ENCODE results near the gene GRID2.
A peak's percentile ranks its signal among the peaks of the same experiment; 100 is the strongest.
"Not testable (repeated sequence)": the region's sequence is repeated elsewhere in the genome, so short reads cannot be mapped to it uniquely, and the experiment has no call there.

GRID2 gene

GRCh38 chr4:92268642-92269041 is 35.1 kb upstream of the GRID2 start:
- no peak for ATAC-seq
- TF ChIP-seq ISL1 (CRISPR knock-in tag; IDR thresholded peaks at IDR 0.05) (no peak), ZNF565 (CRISPR knock-in tag; conservative IDR thresholded peaks at IDR 0.05; ENCODE audit: low read depth) (no peak), ZFP3 (CRISPR knock-in tag; IDR thresholded peaks at IDR 0.05) (no peak), ESRRG (CRISPR knock-in tag; IDR thresholded peaks at IDR 0.05) (no peak), GLIS3 (CRISPR knock-in tag; IDR thresholded peaks at IDR 0.05) (no peak), TCF4 (CRISPR knock-in tag; IDR thresholded peaks at IDR 0.05; ENCODE audit: borderline replicate concordance) (no peak), TSHZ2 (CRISPR knock-in tag; IDR thresholded peaks at IDR 0.05) (no peak), OSR1 (CRISPR knock-in tag; IDR thresholded peaks at IDR 0.05) (no peak), PPARA (CRISPR knock-in tag; IDR thresholded peaks at IDR 0.05; ENCODE audit: borderline replicate concordance) (no peak), ZFP30 (CRISPR knock-in tag; IDR thresholded peaks at IDR 0.05) (no peak), POU6F1 (CRISPR knock-in tag; IDR thresholded peaks at IDR 0.05; ENCODE audit: borderline replicate concordance, low read depth) (no peak)

- ATAC-seq: peak; percentile 57; the same call in 2 of the 3 replicates
- TF ChIP-seq ZNF8 (CRISPR knock-in tag; IDR thresholded peaks at IDR 0.05) (no peak), TSHZ2 (CRISPR knock-in tag; IDR thresholded peaks at IDR 0.05) (no peak), BACH2 (CRISPR knock-in tag; IDR thresholded peaks at IDR 0.05; ENCODE audit: borderline replicate concordance) (no peak), ZFP30 (CRISPR knock-in tag; IDR thresholded peaks at IDR 0.05) (no peak), RARB (CRISPR knock-in tag; IDR thresholded peaks at IDR 0.05) (no peak), ESRRG (CRISPR knock-in tag; IDR thresholded peaks at IDR 0.05) (no peak), ZNF565 (CRISPR knock-in tag; conservative IDR thresholded peaks at IDR 0.05; ENCODE audit: low read depth) (no peak), PPARA (CRISPR knock-in tag; IDR thresholded peaks at IDR 0.05; ENCODE audit: borderline replicate concordance) (no peak), ISL1 (CRISPR knock-in tag; IDR thresholded peaks at IDR 0.05) (no peak), PATZ1 (CRISPR knock-in tag; IDR thresholded peaks at IDR 0.05; ENCODE audit: borderline replicate concordance) (no peak), CSRNP3 (CRISPR knock-in tag; IDR thresholded peaks at IDR 0.05) (no peak), SNAI2 (CRISPR knock-in tag; IDR thresholded peaks at IDR 0.05) (no peak), TCF4 (CRISPR knock-in tag; IDR thresholded peaks at IDR 0.05; ENCODE audit: borderline replicate concordance) (no peak), TOX (CRISPR knock-in tag; IDR thresholded peaks at IDR 0.05; ENCODE audit: borderline replicate concordance) (no peak), CSDC2 (CRISPR knock-in tag; IDR thresholded peaks at IDR 0.05) (no peak), ZNF70 (CRISPR knock-in tag; IDR thresholded peaks at IDR 0.05) (no peak)
Measured at GRCh38 chr4:92270908-92271307, 32.9 kb upstream of the GRID2 start.

GRCh38 chr4:92271551-92271950 is 32.2 kb upstream of the GRID2 start:
- not testable (repeated sequence) for ATAC-seq

- ATAC-seq: not testable (repeated sequence)
Measured at GRCh38 chr4:92277057-92277881, 26.5 kb upstream of the GRID2 start.

All from SK-N-SH treated with all-trans-retinoic acid at 6 μM for 48 hours (cell line).